Measurements from ENCODE around the gene ODAPH. TPM values are rescaled to one million over a fixed set of nuclear protein-coding genes. Genes with fewer than 3 reads are reported as not detected.

Gene ODAPH
- total and polyA plus RNA-seq, 2 of the 4 experiments (the other 2 are of a cell fraction): not detected

- Histone ChIP-seq H3K9me3 (ENCODE audit: control insufficient read depth, insufficient read depth, low read length) (no peaks in the 10 kb centered on the region), H3K18ac (ENCODE audit: low read depth, low read length) (no peak overlapping the region), H2BK5ac (ENCODE audit: low read depth, low read length, poor library complexity, severe bottlenecking) (no peak overlapping the region), H3K4me2 (ENCODE audit: low read depth, low read length) (no peak overlapping the region), H2BK20ac (ENCODE audit: low read depth, low read length) (no peak overlapping the region), H2BK120ac (ENCODE audit: low read depth, low read length) (no peak overlapping the region), H4K8ac (ENCODE audit: low read depth in 2 of 2, low read length in 2 of 2) (no peak overlapping the region), H2AK9ac (replicated peaks; ENCODE audit: low read depth, low read length, poor library complexity) (no peak overlapping the region), H3K9me1 (ENCODE audit: insufficient read depth, low read length) (no peaks in the 10 kb centered on the region), H4K20me1 (ENCODE audit: insufficient read depth, low read length) (no peaks in the 10 kb centered on the region), H4K5ac (ENCODE audit: low read depth, low read length) (no peak overlapping the region), H4K91ac (ENCODE audit: insufficient read depth, low read depth, low read length) (no peak overlapping the region), H2BK15ac (ENCODE audit: low read depth, low read length) (no peak overlapping the region), H3K9ac (ENCODE audit: low read depth, low read length) (no peak overlapping the region), H2AFZ (replicated peaks; ENCODE audit: low read length, poor library complexity) (no peak overlapping the region), H3K56ac (ENCODE audit: extremely low read depth, insufficient read depth, low read length) (no peak overlapping the region), H2AK5ac (ENCODE audit: low read depth, low read length) (no peak overlapping the region), H3K23ac (ENCODE audit: low read depth, low read length) (no peak overlapping the region), H3K36me3 (ENCODE audit: control insufficient read depth, insufficient read depth, low read length) (no peaks in the 10 kb centered on the region), H3K4ac (ENCODE audit: low read depth, low read length) (no peak overlapping the region), H3K27me3 (ENCODE audit: control insufficient read depth, insufficient read depth, low read length) (no peaks in the 10 kb centered on the region), H3K4me1 (ENCODE audit: control insufficient read depth, insufficient read depth, low read length) (no peaks in the 10 kb centered on the region), H3K4me3 (ENCODE audit: insufficient read depth, low read depth, low read length) (no peak overlapping the region), H3K27ac (ENCODE audit: insufficient read depth, low read length) (no peak overlapping the region), H3K79me1 (ENCODE audit: low read depth in 1 of 2, low read length in 2 of 2) (no peaks in the 10 kb centered on the region), H3K14ac (replicated peaks; ENCODE audit: low read depth, low read length) (no peak overlapping the region)
- ChIA-PET CTCF (interaction anchor here (1.1 kb wide), 1 partner anchor 242 kb away, joined by 10 read pairs; no protein-coding TSS in a partner anchor), POLR2A (ENCODE audit: unreplicated experiment) (no interaction called here)
- ATAC-seq (ENCODE audit: low read depth): peak; percentile 97
- no CpG with 5 or more reads among the region's 4 CpGs for WGBS, 2 experiments (ENCODE audit: extremely low coverage in 2 of 2, insufficient read length in 1 of 2)
- dilution Hi-C loops (cut with HindIII; ENCODE audit: low sequenced_read_pairs, unreplicated experiment) (no loop called here), intact Hi-C loops (cut with micrococcal nuclease) (no loop called here), in situ Hi-C loops (cut with MboI; ENCODE audit: low sequenced_read_pairs) (no loop called here)
- TF ChIP-seq CHD1 (IDR thresholded peaks at IDR 0.05; ENCODE audit: low read depth, low read length) (no peak), RCOR1 (IDR thresholded peaks at IDR 0.05; ENCODE audit: insufficient replicate concordance, low read length) (no peak), CEBPB (IDR thresholded peaks at IDR 0.05; ENCODE audit: low read depth, low read length) (no peak), ELK1 (IDR thresholded peaks at IDR 0.05; ENCODE audit: borderline replicate concordance, low read depth, low read length) (no peak), BHLHE40 (IDR thresholded peaks at IDR 0.05; ENCODE audit: low read depth, low read length) (no peak), USF2 (IDR thresholded peaks at IDR 0.05; ENCODE audit: low read depth, low read length) (no peak), MAFK (IDR thresholded peaks at IDR 0.05; ENCODE audit: low read depth, low read length) (no peak), POLR2A (IDR thresholded peaks at IDR 0.05; ENCODE audit: low read depth, low read length) (no peak), CTCF (conservative IDR thresholded peaks at IDR 0.05; ENCODE audit: low read depth, low read length) (no peak), RFX5 (IDR thresholded peaks at IDR 0.05; ENCODE audit: low read depth, low read length) (no peak), MAZ (IDR thresholded peaks at IDR 0.05; ENCODE audit: borderline replicate concordance, low read depth, low read length) (no peak), MXI1 (IDR thresholded peaks at IDR 0.05; ENCODE audit: borderline replicate concordance, low read depth, low read length) (no peak), NFE2L2 (IDR thresholded peaks at IDR 0.05; ENCODE audit: low read depth, low read length) (no peak), SMC3 (IDR thresholded peaks at IDR 0.05; ENCODE audit: low read depth, low read length) (no peak)
- BruUV-seq (replicated peaks): no TSS peak
- DNase-seq: peak; percentile 47
Observed at GRCh38 chr4:75605928-75606327, 50.1 kb downstream of the ODAPH start.
